HepG2 (cell line): Measurements from ENCODE around the gene MYORG. TPM values are rescaled to one million over a fixed set of nuclear protein-coding genes. Genes with fewer than 3 reads are reported as not detected.

Source experiments
- BRD4 ChIP-seq: sonication (generic); formaldehyde crosslinking; IDR thresholded peaks from 2 replicates; pipeline ENCODE4 v1.4.0; 2020; ENCODE audit warnings: missing genetic modification reagents
- CSRNP2 ChIP-seq: sonication (generic); formaldehyde crosslinking; conservative IDR thresholded peaks from 2 replicates; pipeline ENCODE4 v1.8.0; 2022; ENCODE audit warnings: low read depth, missing genetic modification reagents
- ELF3 ChIP-seq: IDR thresholded peaks from 2 replicates; pipeline ENCODE4 v1.6.1; 2016; ENCODE audit warnings: missing genetic modification reagents, missing compliant biosample characterization
- FOXO1 ChIP-seq: sonication (generic); formaldehyde crosslinking; IDR thresholded peaks from 2 replicates; pipeline ENCODE4 v1.4.0; 2020; ENCODE audit warnings: missing genetic modification reagents
- GRHL1 ChIP-seq: sonication (generic); formaldehyde crosslinking; conservative IDR thresholded peaks from 2 replicates; pipeline ENCODE4 v1.8.0; 2022; ENCODE audit warnings: missing genetic modification reagents
- HNRNPL ChIP-seq: fragments of 200-400 bp; formaldehyde crosslinking; IDR thresholded peaks from 2 replicates; pipeline ENCODE4 v1.6.1; 2017; ENCODE audit warnings: mild to moderate bottlenecking, low read depth, low read length
- HOXA7 ChIP-seq: sonication (generic); formaldehyde crosslinking; IDR thresholded peaks from 2 replicates; pipeline ENCODE4 v1.8.1; 2022; ENCODE audit warnings: mild to moderate bottlenecking, missing genetic modification reagents, moderate library complexity
- IRF2 ChIP-seq: IDR thresholded peaks from 2 replicates; pipeline ENCODE4 v1.6.1; 2018; ENCODE audit warnings: missing genetic modification reagents, missing compliant biosample characterization
- KDM4B ChIP-seq: sonication (generic); formaldehyde crosslinking; IDR thresholded peaks from 2 replicates; pipeline ENCODE4 v1.4.0; 2020; ENCODE audit warnings: missing genetic modification reagents
- KLF16 ChIP-seq, 2 experiments: sonication (generic) in 1 of 2; formaldehyde crosslinking in 1 of 2; IDR thresholded peaks; 2 replicates each; pipeline versions ENCODE4 v1.6.1 to v1.8.0; 2016 to 2023; ENCODE audit warnings: missing genetic modification reagents in 2 of 2, missing compliant biosample characterization in 1 of 2
- MXI1 ChIP-seq: IDR thresholded peaks from 3 replicates; pipeline ENCODE4 v1.6.1; 2012; ENCODE audit warnings: low read depth, low read length, inconsistent platforms, borderline replicate concordance
- POGK ChIP-seq: sonication (generic); formaldehyde crosslinking; conservative IDR thresholded peaks from 2 replicates; pipeline ENCODE4 v1.8.0; 2022; ENCODE audit warnings: mild to moderate bottlenecking, moderate library complexity, missing genetic modification reagents
- PRMT3 ChIP-seq: sonication (generic); formaldehyde crosslinking; IDR thresholded peaks from 2 replicates; pipeline ENCODE4 v1.8.1; 2022; ENCODE audit warnings: low read depth, mild to moderate bottlenecking, moderate library complexity, missing genetic modification reagents, borderline replicate concordance
- RARA ChIP-seq: IDR thresholded peaks from 2 replicates; pipeline ENCODE4 v1.6.1; 2016; ENCODE audit warnings: missing genetic modification reagents, missing compliant biosample characterization
- RNF2 ChIP-seq: fragments of 450-650 bp; conservative IDR thresholded peaks from 2 replicates; pipeline ENCODE4 v1.6.1; 2016; ENCODE audit warnings: low read depth
- SETDB1 ChIP-seq: sonication (generic); formaldehyde crosslinking; IDR thresholded peaks from 2 replicates; pipeline ENCODE4 v1.5.1; 2020; ENCODE audit warnings: missing genetic modification reagents, mild to moderate bottlenecking, borderline replicate concordance
- ZBTB34 ChIP-seq: sonication (generic); formaldehyde crosslinking; IDR thresholded peaks from 2 replicates; pipeline ENCODE4 v1.8.0; 2022; ENCODE audit warnings: mild to moderate bottlenecking, missing genetic modification reagents
- ZFP37 ChIP-seq: sonication (generic); formaldehyde crosslinking; IDR thresholded peaks from 2 replicates; pipeline ENCODE4 v1.4.0; 2020; ENCODE audit warnings: missing genetic modification reagents, borderline replicate concordance
- ZNF230 ChIP-seq: sonication (generic); formaldehyde crosslinking; IDR thresholded peaks from 2 replicates; pipeline ENCODE4 v1.4.0; 2020; ENCODE audit warnings: mild to moderate bottlenecking, missing genetic modification reagents
- ZNF441 ChIP-seq: sonication (generic); formaldehyde crosslinking; IDR thresholded peaks from 2 replicates; pipeline ENCODE4 v1.7.0; 2021; ENCODE audit warnings: missing genetic modification reagents, borderline replicate concordance
- ZNF577 ChIP-seq: sonication (generic); formaldehyde crosslinking; IDR thresholded peaks from 2 replicates; pipeline ENCODE4 v1.4.0; 2020; ENCODE audit warnings: mild to moderate bottlenecking, low read depth, missing genetic modification reagents, borderline replicate concordance
- ZNF781 ChIP-seq: sonication (generic); formaldehyde crosslinking; IDR thresholded peaks from 2 replicates; pipeline ENCODE4 v1.5.1; 2020; ENCODE audit warnings: borderline replicate concordance, mild to moderate bottlenecking, missing genetic modification reagents; ENCODE audit errors: not compliant biosample characterization
- ZSCAN31 ChIP-seq: sonication (generic); formaldehyde crosslinking; IDR thresholded peaks from 2 replicates; pipeline ENCODE4 v1.5.0; 2020; ENCODE audit warnings: low read depth, mild to moderate bottlenecking, missing genetic modification reagents
- polyA plus RNA-seq, 8 experiments: library from polyadenylated mRNA; depleted of rRNA in 3 of 8; stranded (reverse) in 7 of 8; unstranded in 1 of 8; fragments of >200 nt; fragmentation: Illumina TruSeq in 4 of 8; extraction: Trizol in 4 of 8; gene quantifications; 2 replicates each; pipeline versions ENCODE4 v1.2.1 to v1.2.3, GENCODE V29; 2011 to 2016; ENCODE audit warnings: low read depth in 4 of 8, missing spikeins in 1 of 8, mixed read lengths in 1 of 8; ENCODE audit not compliant: insufficient read depth in 1 of 8
- total RNA-seq, 5 experiments: library from RNA; depleted of rRNA; stranded (reverse); fragments of >200 nt; fragmentation: Illumina TruSeq; extraction: Trizol; gene quantifications; 2 replicates each; pipeline ENCODE4 v1.2.3, GENCODE V29; 2016; ENCODE audit warnings: low read depth in 1 of 5

Gene MYORG
- total and polyA plus RNA-seq, 2 of the 13 experiments (the other 11 are each of a cell fraction or from before 2014, with no cell fraction given) = 11.1 to 22.4 TPM

- TF ChIP-seq POGK (CRISPR knock-in tag) (peak; percentile 84), HOXA7 (CRISPR knock-in tag) (no peak), GRHL1 (CRISPR knock-in tag) (no peak), SETDB1 (CRISPR knock-in tag) (no peak), KDM4B (CRISPR knock-in tag) (peak; percentile 47; the same call in 1 of the 2 replicates), KLF16 (CRISPR knock-in tag; IDR thresholded peaks at IDR 0.05) (peak; percentile 78 to 93), ZSCAN31 (CRISPR knock-in tag) (0 out of 2 replicates have a peak, but pooled peaks have one; percentile 19), RARA (peak; percentile 63), ZNF441 (CRISPR knock-in tag) (peak; percentile 77; the same call in 1 of the 2 replicates), ELF3 (CRISPR knock-in tag) (peak; percentile 56; the same call in 1 of the 2 replicates), ZNF577 (CRISPR knock-in tag) (no peak), ZBTB34 (no peak; the same call in 1 of the 2 replicates), RNF2 (no peak), ZNF230 (CRISPR knock-in tag) (no peak), ZNF781 (CRISPR knock-in tag) (peak; percentile 10), HNRNPL (no peak), PRMT3 (CRISPR knock-in tag) (0 out of 2 replicates have a peak, but pooled peaks have one; percentile 42), CSRNP2 (CRISPR knock-in tag) (no peak), MXI1 (no peak; the same call in 2 of the 3 replicates), IRF2 (CRISPR knock-in tag) (0 out of 2 replicates have a peak, but pooled peaks have one; percentile 18), ZFP37 (CRISPR knock-in tag) (peak; percentile 90; the same call in 1 of the 2 replicates), FOXO1 (CRISPR knock-in tag) (0 out of 2 replicates have a peak, but pooled peaks have one; percentile 36), BRD4 (CRISPR knock-in tag) (no peak)
Measured at GRCh38 chr9:34380511-34381315, 4.0 kb upstream of the MYORG start (continued).
